Liver (tissue), 3 donors: ENCODE data around the gene SERINC5.

Experiments used
- CTCF ChIP-seq: fragments of 150-350 bp; IDR thresholded peaks from 2 replicates; pipeline ENCODE4 v1.5.1; 2017; ENCODE audit warnings: improper control_type of control experiment, low read depth, low read length; ENCODE audit not compliant: missing input control
- EGR1 ChIP-seq, 2 donors: IDR thresholded peaks; 2 replicates each; pipeline ENCODE4 v1.6.1; 2016 to 2018; ENCODE audit warnings: antibody characterized with exemption in 2 of 2, low read depth in 2 of 2
- FOXA1 ChIP-seq: IDR thresholded peaks from 2 replicates; pipeline ENCODE4 v1.6.1; 2016; ENCODE audit warnings: antibody characterized with exemption
- GABPA ChIP-seq, 2 donors: IDR thresholded peaks in 1 of 2; conservative IDR thresholded peaks in 1 of 2; 2 replicates each; pipeline ENCODE4 v1.6.1; 2016; ENCODE audit warnings: antibody characterized with exemption in 2 of 2, mild to moderate bottlenecking in 1 of 2, moderate library complexity in 1 of 2
- JUND ChIP-seq, 2 donors: IDR thresholded peaks; 2 replicates each; pipeline ENCODE4 v1.6.1; 2016; ENCODE audit warnings: antibody characterized with exemption in 2 of 2
- MAX ChIP-seq: IDR thresholded peaks from 2 replicates; pipeline ENCODE4 v1.6.1; 2016; ENCODE audit warnings: antibody characterized with exemption
- RAD21 ChIP-seq, 2 donors: IDR thresholded peaks; 2 replicates each; pipeline ENCODE4 v1.6.1; 2016; ENCODE audit warnings: antibody characterized with exemption in 2 of 2, mild to moderate bottlenecking in 2 of 2
- SP1 ChIP-seq: IDR thresholded peaks from 2 replicates; pipeline ENCODE4 v1.6.1; 2018; ENCODE audit warnings: antibody characterized with exemption, mild to moderate bottlenecking
- YY1 ChIP-seq: IDR thresholded peaks from 2 replicates; pipeline ENCODE4 v1.6.1; 2016; ENCODE audit warnings: antibody characterized with exemption, mild to moderate bottlenecking
- TF ChIP-seq, protein P1 (sequence below): IDR thresholded peaks from 2 replicates; pipeline ENCODE4 v1.6.1; 2016; ENCODE audit warnings: antibody characterized with exemption
- TF ChIP-seq, protein P2 (sequence below): IDR thresholded peaks from 2 replicates; pipeline ENCODE4 v1.6.1; 2016; ENCODE audit warnings: antibody characterized with exemption, mild to moderate bottlenecking
- donor health status: healthy.
- donor health status: healthy.

- no peak for TF ChIP-seq CTCF
- TF ChIP-seq GABPA (IDR thresholded peaks at IDR 0.05 in 1 of 2, conservative IDR thresholded peaks at IDR 0.05 in 1 of 2) = no peak
- TF ChIP-seq, protein P1, sequence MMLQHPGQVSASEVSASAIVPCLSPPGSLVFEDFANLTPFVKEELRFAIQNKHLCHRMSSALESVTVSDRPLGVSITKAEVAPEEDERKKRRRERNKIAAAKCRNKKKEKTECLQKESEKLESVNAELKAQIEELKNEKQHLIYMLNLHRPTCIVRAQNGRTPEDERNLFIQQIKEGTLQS = no peak
- TF ChIP-seq RAD21 (IDR thresholded peaks at IDR 0.05) = no peak
- no peak for TF ChIP-seq MAX
- TF ChIP-seq, protein P2, sequence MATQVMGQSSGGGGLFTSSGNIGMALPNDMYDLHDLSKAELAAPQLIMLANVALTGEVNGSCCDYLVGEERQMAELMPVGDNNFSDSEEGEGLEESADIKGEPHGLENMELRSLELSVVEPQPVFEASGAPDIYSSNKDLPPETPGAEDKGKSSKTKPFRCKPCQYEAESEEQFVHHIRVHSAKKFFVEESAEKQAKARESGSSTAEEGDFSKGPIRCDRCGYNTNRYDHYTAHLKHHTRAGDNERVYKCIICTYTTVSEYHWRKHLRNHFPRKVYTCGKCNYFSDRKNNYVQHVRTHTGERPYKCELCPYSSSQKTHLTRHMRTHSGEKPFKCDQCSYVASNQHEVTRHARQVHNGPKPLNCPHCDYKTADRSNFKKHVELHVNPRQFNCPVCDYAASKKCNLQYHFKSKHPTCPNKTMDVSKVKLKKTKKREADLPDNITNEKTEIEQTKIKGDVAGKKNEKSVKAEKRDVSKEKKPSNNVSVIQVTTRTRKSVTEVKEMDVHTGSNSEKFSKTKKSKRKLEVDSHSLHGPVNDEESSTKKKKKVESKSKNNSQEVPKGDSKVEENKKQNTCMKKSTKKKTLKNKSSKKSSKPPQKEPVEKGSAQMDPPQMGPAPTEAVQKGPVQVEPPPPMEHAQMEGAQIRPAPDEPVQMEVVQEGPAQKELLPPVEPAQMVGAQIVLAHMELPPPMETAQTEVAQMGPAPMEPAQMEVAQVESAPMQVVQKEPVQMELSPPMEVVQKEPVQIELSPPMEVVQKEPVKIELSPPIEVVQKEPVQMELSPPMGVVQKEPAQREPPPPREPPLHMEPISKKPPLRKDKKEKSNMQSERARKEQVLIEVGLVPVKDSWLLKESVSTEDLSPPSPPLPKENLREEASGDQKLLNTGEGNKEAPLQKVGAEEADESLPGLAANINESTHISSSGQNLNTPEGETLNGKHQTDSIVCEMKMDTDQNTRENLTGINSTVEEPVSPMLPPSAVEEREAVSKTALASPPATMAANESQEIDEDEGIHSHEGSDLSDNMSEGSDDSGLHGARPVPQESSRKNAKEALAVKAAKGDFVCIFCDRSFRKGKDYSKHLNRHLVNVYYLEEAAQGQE = no peak
- TF ChIP-seq SP1 = no peak
- no peak for TF ChIP-seq FOXA1
- no peak for TF ChIP-seq YY1
- TF ChIP-seq JUND (IDR thresholded peaks at IDR 0.05) = no peak
- no peak for TF ChIP-seq EGR1 (IDR thresholded peaks at IDR 0.05; ENCODE audit: low read depth in 2 of 2)
These were observed 5.9 kb downstream of the SERINC5 start for GRCh38 chr5:80249901-80250300.
